HEK293T (cell line): ENCODE results near the gene SMC5.

Experiments used
- ARNT ChIP-seq: fragments of 450-650 bp; IDR thresholded peaks from 2 replicates; pipeline ENCODE4 v1.6.1; 2017; ENCODE audit warnings: mild to moderate bottlenecking
- BHLHE40 ChIP-seq: fragments of 450-650 bp; IDR thresholded peaks from 2 replicates; pipeline ENCODE4 v1.6.1; 2016; ENCODE audit warnings: mild to moderate bottlenecking, moderate library complexity, borderline replicate concordance
- ELF4 ChIP-seq: fragments of 450-650 bp; IDR thresholded peaks from 2 replicates; pipeline ENCODE4 v1.6.1; 2017; ENCODE audit warnings: antibody characterized with exemption
- FOXA1 ChIP-seq: fragments of 450-650 bp; IDR thresholded peaks from 2 replicates; pipeline ENCODE4 v1.6.1; 2016; ENCODE audit warnings: mild to moderate bottlenecking
- FOXK2 ChIP-seq: fragments of 450-650 bp; IDR thresholded peaks from 2 replicates; pipeline ENCODE4 v1.6.1; 2016; ENCODE audit warnings: mild to moderate bottlenecking
- FOXM1 ChIP-seq: fragments of 450-650 bp; IDR thresholded peaks from 2 replicates; pipeline ENCODE4 v1.6.1; 2017; ENCODE audit warnings: mild to moderate bottlenecking, borderline replicate concordance
- HDGF ChIP-seq: fragments of 450-650 bp; IDR thresholded peaks from 2 replicates; pipeline ENCODE4 v1.6.1; 2017; ENCODE audit warnings: antibody characterized with exemption, borderline replicate concordance
- L3MBTL2 ChIP-seq: fragments of 450-650 bp; conservative IDR thresholded peaks from 2 replicates; pipeline ENCODE4 v1.6.1; 2016; ENCODE audit warnings: mild to moderate bottlenecking
- LEF1 ChIP-seq: fragments of 450-650 bp; IDR thresholded peaks from 2 replicates; pipeline ENCODE4 v1.6.1; 2017; ENCODE audit warnings: mild to moderate bottlenecking, borderline replicate concordance
- SP1 ChIP-seq: fragments of 450-650 bp; IDR thresholded peaks from 2 replicates; pipeline ENCODE4 v1.6.1; 2017
- SUZ12 ChIP-seq: fragments of 450-650 bp; IDR thresholded peaks from 2 replicates; pipeline ENCODE4 v1.6.1; 2016; ENCODE audit warnings: mild to moderate bottlenecking
- TARDBP ChIP-seq: fragments of 450-650 bp; IDR thresholded peaks from 2 replicates; pipeline ENCODE4 v1.6.1; 2016
- ZNF384 ChIP-seq: fragments of 450-650 bp; IDR thresholded peaks from 2 replicates; pipeline ENCODE4 v1.6.1; 2016

- no peak for TF ChIP-seq FOXK2
- TF ChIP-seq ELF4, result no peak
- TF ChIP-seq TARDBP, result no peak
- no peak for TF ChIP-seq HDGF
- TF ChIP-seq ZNF384, result no peak
- no peak for TF ChIP-seq ARNT
- no peak for TF ChIP-seq BHLHE40
- TF ChIP-seq FOXM1, result no peak
- no peak for TF ChIP-seq SP1
- TF ChIP-seq SUZ12, result no peak
- TF ChIP-seq LEF1, result no peak
- no peak for TF ChIP-seq L3MBTL2
- TF ChIP-seq FOXA1, result no peak
Measured at GRCh38 chr9:70340572-70340971, 81.8 kb downstream of the SMC5 start.
